Keratinocyte (primary cell): ENCODE data around the gene AUNIP. TPM values are rescaled to one million over a fixed set of nuclear protein-coding genes. Genes with fewer than 3 reads are reported as not detected.

Experiments used
- DNase-seq: peaks from one replicate; pipeline ENCODE4 v3.0.0-alpha.2; 2011; ENCODE audit warnings: low read depth, missing footprints, low spot score
- FAIRE-seq: peaks from 2 replicates; lab custom pipeline; 2011; peaks lifted over from hg19 to GRCh38; lab: Jason Lieb, UNC
- H2AFZ ChIP-seq: 2 replicates; pipeline ENCODE4 v1.6.0; 2012; ENCODE audit warnings: low read length, control low read depth, inconsistent platforms; ENCODE audit not compliant: control insufficient read depth
- H3K27ac ChIP-seq: 2 replicates; pipeline ENCODE4 v1.5.1; 2011; ENCODE audit warnings: low read length; ENCODE audit not compliant: control insufficient read depth, insufficient read depth
- H3K27me3 ChIP-seq: 3 replicates; pipeline ENCODE4 v1.6.0; 2011; ENCODE audit warnings: low read length; ENCODE audit not compliant: control insufficient read depth, insufficient read depth; ENCODE audit errors: extremely low read depth
- H3K36me3 ChIP-seq, 2 experiments: 2 replicates in 1 of 2; 3 replicates in 1 of 2; pipeline ENCODE4 v1.5.1; 2011; ENCODE audit warnings: low read length in 2 of 2, mild to moderate bottlenecking in 1 of 2; ENCODE audit not compliant: control insufficient read depth in 2 of 2, insufficient read depth in 2 of 2; ENCODE audit errors: extremely low read depth in 1 of 2
- H3K4me1 ChIP-seq: 3 replicates; pipeline ENCODE4 v1.5.1; 2011; ENCODE audit warnings: low read length; ENCODE audit not compliant: control insufficient read depth, insufficient read depth; ENCODE audit errors: extremely low read depth
- H3K4me2 ChIP-seq: 3 replicates; pipeline ENCODE4 v1.6.0; 2011; ENCODE audit warnings: low read depth, low read length; ENCODE audit not compliant: control insufficient read depth, insufficient read depth; ENCODE audit errors: extremely low read depth
- H3K4me3 ChIP-seq, 3 experiments: fragments of 200-600 bp in 1 of 3; sonication (generic) in 1 of 3; 2 replicates in 2 of 3; 3 replicates in 1 of 3; pipeline ENCODE4 v1.5.1; 2011 to 2016; ENCODE audit warnings: low read length in 3 of 3, mild to moderate bottlenecking in 3 of 3, control low read depth in 2 of 3, inconsistent platforms in 1 of 3, low read depth in 1 of 3, mixed read lengths in 1 of 3, mixed run types in 1 of 3, moderate library complexity in 1 of 3; ENCODE audit not compliant: control insufficient read depth in 2 of 3, insufficient read depth in 2 of 3; ENCODE audit errors: extremely low read depth in 1 of 3
- H3K79me2 ChIP-seq: 2 replicates; pipeline ENCODE4 v1.6.0; 2012; ENCODE audit warnings: low read length; ENCODE audit not compliant: control insufficient read depth, insufficient read depth
- H3K9ac ChIP-seq: 3 replicates; pipeline ENCODE4 v1.6.0; 2011; ENCODE audit warnings: low read length; ENCODE audit not compliant: control insufficient read depth, insufficient read depth; ENCODE audit errors: extremely low read depth
- H3K9me1 ChIP-seq: 3 replicates; pipeline ENCODE4 v1.6.0; 2011; ENCODE audit warnings: low read length; ENCODE audit not compliant: control insufficient read depth, insufficient read depth; ENCODE audit errors: extremely low read depth
- H3K9me3 ChIP-seq: 2 replicates; pipeline ENCODE4 v1.5.1; 2012; ENCODE audit warnings: low read depth, low read length; ENCODE audit not compliant: control insufficient read depth
- H4K20me1 ChIP-seq: 3 replicates; pipeline ENCODE4 v1.6.0; 2011; ENCODE audit warnings: low read length; ENCODE audit not compliant: control insufficient read depth, insufficient read depth; ENCODE audit errors: extremely low read depth
- CTCF ChIP-seq, 3 experiments: IDR thresholded peaks in 1 of 3; conservative IDR thresholded peaks in 1 of 3; optimal IDR thresholded peaks in 1 of 3; 2 replicates in 2 of 3; 3 replicates in 1 of 3; pipeline versions ENCODE3 to v1.5.1; 2011; ENCODE audit warnings: low read length in 3 of 3, mild to moderate bottlenecking in 3 of 3, moderate library complexity in 2 of 3, control low read depth in 1 of 3, inconsistent platforms in 1 of 3; ENCODE audit not compliant: insufficient read depth in 2 of 3; ENCODE audit errors: extremely low read depth in 1 of 3
- EZH2 ChIP-seq: IDR thresholded peaks from one replicate; pipeline ENCODE4 v1.6.1; 2012; ENCODE audit warnings: inconsistent platforms, mild to moderate bottlenecking, low read length, moderate library complexity
- dilution Hi-C: fragments of 300-500 bp; cut with MboI; formaldehyde crosslinking; loops from one replicate; pipeline ENCODE4 v1.7.0; 2020; ENCODE audit warnings: low sequenced_read_pairs; ENCODE audit not compliant: extremely low pct_ligation_motif_present
- polyA plus RNA-seq, 5 experiments: library from polyadenylated mRNA; depleted of rRNA in 3 of 5; stranded (reverse) in 3 of 5; stranded (forward) in 1 of 5; unstranded in 1 of 5; fragments of >200 nt; gene quantifications; 1 replicate in 1 of 5; 2 replicates in 3 of 5; 3 replicates in 1 of 5; pipeline versions ENCODE4 v1.2.1 to v1.2.3, GENCODE V29; 2011 to 2012; ENCODE audit warnings: missing spikeins in 2 of 5, low read depth in 1 of 5, low replicate concordance in 1 of 5

The AUNIP gene
- polyA plus RNA-seq, 1 donor (not counting 4 experiments of a cell fraction or from before 2014, with no cell fraction given), result 9.3 TPM

- dilution Hi-C loops, result loop anchor here (25.0 kb wide), 1 partner anchor 111 kb away; the partner anchor contains the start of gene PAFAH2
- Histone ChIP-seq H3K79me2 (peaks cover 10% of the 10 kb centered on the region), H3K4me3 (no peak overlapping the region), H3K27me3 (no peaks in the 10 kb centered on the region), H3K9me3 (no peaks in the 10 kb centered on the region), H3K9ac (no peak overlapping the region), H3K27ac (no peak overlapping the region), H2AFZ (no peak overlapping the region), H3K9me1 (no peaks in the 10 kb centered on the region), H3K4me2 (no peak overlapping the region), H4K20me1 (no peaks in the 10 kb centered on the region), H3K4me1 (peaks cover 37% of the 10 kb centered on the region), H3K36me3 (no peaks in the 10 kb centered on the region)
- DNase-seq (no peak), FAIRE-seq (peak; percentile 32)
- TF ChIP-seq CTCF (optimal IDR thresholded peaks at IDR 0.05 in 1 of 3, IDR thresholded peaks at IDR 0.05 in 1 of 3, conservative IDR thresholded peaks at IDR 0.05 in 1 of 3; ENCODE audit: extremely low read depth in 1 of 3, insufficient read depth in 2 of 3, low read length in 3 of 3) (no peak), EZH2 (no peak)
Measured at GRCh38 chr1:25876693-25877077, 17.4 kb upstream of the AUNIP start.

DNA sequence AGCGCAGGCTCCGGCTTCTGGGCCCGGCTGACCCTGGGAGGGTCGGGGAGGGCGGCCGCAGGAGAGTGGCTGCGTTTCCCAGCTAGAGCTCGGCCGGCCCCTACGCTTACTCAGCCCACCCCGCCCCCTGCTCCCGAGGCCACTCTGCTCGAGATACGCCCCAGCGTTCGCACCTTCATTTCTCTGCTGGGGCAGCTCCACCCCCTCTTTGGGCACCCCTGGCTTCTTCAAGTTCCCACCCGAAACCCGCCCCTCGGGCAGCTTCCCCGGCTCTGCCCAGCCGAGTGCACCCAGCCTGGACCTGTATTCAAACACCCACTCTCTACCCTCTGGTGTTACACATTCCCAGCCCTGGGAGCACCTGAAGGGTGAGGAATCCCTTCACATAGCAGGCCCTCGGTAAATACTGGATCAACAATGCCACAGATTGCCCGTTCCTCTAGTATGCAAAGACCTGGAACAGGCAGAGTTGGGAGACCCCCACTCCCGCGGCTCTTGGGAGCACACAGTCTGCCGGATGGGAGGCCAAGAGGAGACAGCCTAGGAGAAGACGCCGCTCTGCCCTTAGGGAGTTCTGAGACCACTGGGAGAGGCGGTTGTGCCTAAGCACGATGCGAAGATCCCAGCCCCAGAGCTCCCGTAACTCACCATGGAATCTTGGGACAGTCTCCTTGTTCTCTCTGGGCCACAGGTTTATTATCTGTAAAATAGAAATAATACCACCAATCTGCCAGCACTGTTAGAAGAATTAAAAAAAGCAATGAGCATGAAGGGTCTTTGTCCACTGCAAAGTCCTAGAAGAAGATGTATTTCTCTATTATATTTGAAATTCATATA is 16.8 kb upstream of the AUNIP start:
- DNase-seq, result no peak
- Histone ChIP-seq H3K9ac (peak overlapping the region; percentile 78), H3K36me3 (no peaks in the 10 kb centered on the region), H3K27me3 (no peaks in the 10 kb centered on the region), H2AFZ (peak overlapping the region; percentile 62), H4K20me1 (no peaks in the 10 kb centered on the region), H3K9me1 (no peaks in the 10 kb centered on the region), H3K4me3 (peak overlapping the region; percentile 62 to 84 (median 83)), H3K4me1 (peaks cover 43% of the 10 kb centered on the region), H3K4me2 (peak overlapping the region; percentile 99), H3K9me3 (no peaks in the 10 kb centered on the region), H3K79me2 (peaks cover 10% of the 10 kb centered on the region), H3K27ac (peak overlapping the region; percentile 26)
- TF ChIP-seq EZH2 (no peak), CTCF (optimal IDR thresholded peaks at IDR 0.05 in 1 of 3, IDR thresholded peaks at IDR 0.05 in 1 of 3, conservative IDR thresholded peaks at IDR 0.05 in 1 of 3; ENCODE audit: extremely low read depth in 1 of 3, insufficient read depth in 2 of 3, low read length in 3 of 3) (no peak)
- FAIRE-seq, result no peak
- dilution Hi-C loops, result loop anchor here (25.0 kb wide), 1 partner anchor 111 kb away; the partner anchor contains the start of gene PAFAH2
